HK-2 (cell line): ENCODE measurements around the gene CACNA2D3.
A peak's percentile ranks its signal among the peaks of the same experiment; 100 is the strongest.
"Not testable (repeated sequence)": the region's sequence is repeated elsewhere in the genome, so short reads cannot be mapped to it uniquely, and the experiment has no call there.

ENCODE experiments used
- DNase-seq: peaks from one replicate; pipeline ENCODE4 v3.0.0-alpha.2; 2018; ENCODE audit not compliant: unreplicated experiment

CACNA2D3 gene

GRCh38 chr3:54122324-54123002 is at the start of gene CACNA2D3:
CACNA2D3 (plus strand) TSS chr3:54122552.
- DNase-seq, result peak; percentile 54

DNA sequence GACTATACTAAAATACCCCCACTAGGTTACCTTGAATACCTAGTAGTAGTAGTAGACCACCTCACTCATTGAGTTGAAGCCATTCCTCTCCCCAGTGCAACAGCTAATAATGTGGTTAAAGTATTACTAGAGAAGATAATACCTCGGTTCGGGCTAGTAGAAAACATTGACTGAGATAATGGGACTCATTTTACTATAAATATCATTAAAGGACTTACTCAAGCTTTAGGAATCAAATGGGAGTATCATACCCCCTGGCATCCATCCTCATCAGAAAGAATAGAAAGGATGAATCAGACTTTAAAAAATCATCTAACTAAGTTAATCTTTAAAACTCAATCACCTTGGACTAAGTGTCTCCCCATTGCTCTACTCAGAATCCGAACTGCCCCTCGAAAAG is 49.0 kb upstream of the CACNA2D3 start:
- DNase-seq, result no peak

DNA sequence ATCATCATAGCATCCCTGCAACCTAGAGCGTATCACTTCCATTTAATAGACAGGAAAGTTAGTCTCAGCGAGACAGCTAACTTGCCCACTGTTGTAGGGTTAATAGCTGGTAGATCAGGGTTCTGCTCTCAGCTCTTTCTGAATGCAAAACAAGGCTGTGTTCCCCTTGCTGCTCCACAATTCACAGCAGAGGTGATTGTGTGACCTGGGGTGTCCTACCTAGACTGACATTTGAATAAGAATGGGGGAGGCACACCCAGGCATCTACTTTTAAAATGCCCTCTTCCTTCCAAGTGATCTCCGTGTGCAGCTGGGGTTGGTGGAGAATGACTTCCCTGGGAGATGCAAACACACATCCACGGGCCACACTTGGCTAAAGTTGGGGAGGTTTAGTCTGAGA is 43.0 kb upstream of the CACNA2D3 start:
- DNase-seq, result no peak

DNA sequence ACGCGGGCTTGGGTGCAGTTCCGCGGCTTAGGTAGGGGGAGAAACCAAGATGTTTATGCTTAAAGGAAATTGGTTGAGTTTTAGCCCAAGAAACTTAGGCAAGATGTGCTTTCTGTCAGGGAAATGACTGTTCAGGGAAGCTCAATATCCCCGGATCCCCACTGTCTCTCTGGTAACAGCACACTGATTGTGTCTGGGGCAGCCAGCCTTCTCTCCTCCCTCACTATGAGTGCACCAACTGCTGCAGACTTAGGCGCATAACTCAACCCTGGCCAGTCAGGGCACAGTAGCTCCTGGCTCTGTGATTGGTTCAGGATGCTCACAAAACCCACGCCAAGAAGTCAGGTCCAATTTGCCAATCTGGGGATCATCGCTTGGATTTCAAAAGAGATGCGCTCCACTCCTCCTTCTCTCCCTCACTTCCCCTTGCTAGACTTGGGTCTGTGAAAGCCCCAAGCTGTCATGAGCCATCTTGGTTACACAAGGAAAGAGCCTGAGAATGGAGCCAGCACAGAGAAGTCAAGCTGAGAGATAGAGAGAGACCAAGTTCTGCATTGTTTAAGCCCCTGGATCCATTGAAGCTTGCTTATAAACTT is 42.5 kb upstream of the CACNA2D3 start:
- DNase-seq, result no peak

DNA sequence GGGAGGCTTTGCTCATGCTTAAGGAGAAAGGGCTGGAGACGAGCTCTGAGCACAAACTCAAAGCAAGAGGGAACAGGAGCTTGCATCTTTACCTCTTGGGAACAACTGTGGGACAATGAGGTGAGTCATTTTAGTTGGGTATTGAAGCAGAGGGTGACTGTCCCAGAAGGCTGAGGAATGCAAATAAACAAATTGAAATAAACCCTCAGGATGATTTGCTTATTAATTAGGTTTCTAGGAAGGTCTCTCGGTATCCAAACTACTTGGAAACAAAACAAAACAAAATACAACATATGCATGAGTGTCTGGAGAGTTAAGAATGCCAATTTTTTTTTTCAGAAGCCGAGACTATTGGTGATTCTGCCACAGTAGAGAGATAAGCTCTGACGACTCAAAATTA is 38.4 kb upstream of the CACNA2D3 start:
- DNase-seq, result no peak

DNA sequence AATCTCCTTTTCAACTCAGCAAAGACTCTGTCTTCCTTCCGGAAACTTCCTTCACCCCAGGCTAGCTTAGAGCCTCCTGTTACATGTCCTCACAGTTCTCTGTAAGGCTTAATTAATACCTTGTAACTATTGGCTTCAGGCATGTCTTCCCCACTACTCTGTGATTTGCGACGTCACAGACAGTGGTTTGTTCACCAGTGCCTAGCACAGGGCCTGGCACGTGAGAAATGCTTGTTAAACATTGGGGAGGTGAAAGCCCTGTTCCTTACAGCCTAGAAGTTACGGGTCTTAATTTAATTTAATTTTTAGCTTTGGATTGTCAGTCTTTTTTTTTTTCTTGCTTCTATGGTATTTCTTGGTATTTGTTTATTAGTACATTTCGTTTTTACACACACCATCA is 36.4 kb upstream of the CACNA2D3 start:
- no peak for DNase-seq

- no peak for DNase-seq
These were observed 35.5 kb upstream of the CACNA2D3 start for GRCh38 chr3:54086652-54087405.

GRCh38 chr3:54087581-54088410 is 34.6 kb upstream of the CACNA2D3 start:
- DNase-seq, result no peak

DNA sequence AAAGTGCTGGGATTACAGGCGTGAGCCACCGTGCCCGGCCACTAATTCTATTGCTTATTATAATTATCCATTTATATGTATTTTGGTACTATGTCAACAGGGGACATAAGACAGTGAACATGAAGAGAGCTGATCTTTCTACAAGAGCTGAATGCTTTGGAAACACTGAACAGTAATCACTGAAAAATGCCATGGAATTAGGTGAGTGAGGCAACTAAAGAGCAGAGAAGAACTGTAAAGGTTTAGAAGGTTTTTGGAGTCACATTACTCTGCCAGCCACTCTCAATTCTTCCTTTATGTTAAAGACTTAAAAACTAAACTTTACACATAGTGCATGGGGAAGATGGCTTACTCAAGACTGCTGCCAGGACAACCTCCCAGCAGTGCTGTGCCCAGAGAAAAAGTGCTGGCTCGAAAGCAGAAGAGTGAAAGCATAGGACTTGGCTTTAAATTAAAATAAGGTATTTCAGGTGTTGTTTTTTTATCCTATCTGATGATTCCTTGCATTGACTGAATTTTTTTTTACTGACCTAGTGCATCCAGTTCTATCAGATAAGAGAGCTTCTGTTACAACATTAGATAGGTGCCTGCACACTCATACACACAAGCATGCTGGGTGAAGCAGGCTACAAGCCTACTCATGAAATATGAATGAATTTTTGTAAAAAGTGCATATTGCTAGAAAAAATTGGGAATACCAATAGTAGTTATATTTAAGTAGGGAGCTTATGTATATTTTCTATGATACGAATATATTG is 28.7 kb upstream of the CACNA2D3 start:
- no peak for DNase-seq

DNA sequence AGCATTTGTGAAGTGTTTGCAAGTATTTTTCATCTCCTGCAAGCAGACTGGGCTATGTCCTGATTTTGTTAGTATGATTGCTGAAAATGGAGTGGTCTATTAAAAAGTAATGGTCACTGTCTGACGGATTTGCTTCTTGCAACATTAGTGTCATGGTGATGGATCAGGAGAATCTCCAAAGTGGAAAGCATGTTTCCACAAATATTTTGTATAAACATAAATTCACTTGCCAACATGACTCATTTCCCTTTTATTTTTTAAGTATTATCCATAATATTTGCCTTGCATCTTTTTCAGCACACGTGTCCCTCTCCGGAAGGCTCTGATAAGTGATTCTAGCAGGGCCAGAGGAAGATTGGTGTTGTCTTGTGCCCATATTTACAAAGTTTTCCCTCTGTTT is 27.4 kb upstream of the CACNA2D3 start:
- no peak for DNase-seq

- DNase-seq, result no peak
These were observed 23.0 kb upstream of the CACNA2D3 start for GRCh38 chr3:54099381-54099780.

GRCh38 chr3:54104084-54104483 is 18.3 kb upstream of the CACNA2D3 start:
- no peak for DNase-seq

DNA sequence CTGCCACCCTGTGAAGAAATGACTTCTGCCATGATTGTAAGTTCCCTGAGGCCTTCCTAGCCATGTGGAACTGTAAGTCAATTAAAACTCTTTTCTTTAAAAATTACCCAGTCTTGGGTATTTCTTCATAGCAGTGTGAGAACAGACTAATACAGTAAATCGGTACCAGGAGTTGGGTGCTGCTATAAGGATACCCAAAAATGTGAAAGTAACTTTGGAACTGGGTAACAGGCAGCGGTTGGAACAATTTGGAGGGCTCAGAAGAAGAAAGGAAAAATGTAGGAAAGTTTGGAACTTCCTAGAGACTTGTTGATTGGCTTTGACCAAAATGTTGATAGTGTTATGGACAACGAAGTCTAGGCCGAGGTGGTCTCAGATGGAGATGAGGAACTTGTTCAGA is 6.2 kb upstream of the CACNA2D3 start:
- not testable (repeated sequence) for DNase-seq

DNA sequence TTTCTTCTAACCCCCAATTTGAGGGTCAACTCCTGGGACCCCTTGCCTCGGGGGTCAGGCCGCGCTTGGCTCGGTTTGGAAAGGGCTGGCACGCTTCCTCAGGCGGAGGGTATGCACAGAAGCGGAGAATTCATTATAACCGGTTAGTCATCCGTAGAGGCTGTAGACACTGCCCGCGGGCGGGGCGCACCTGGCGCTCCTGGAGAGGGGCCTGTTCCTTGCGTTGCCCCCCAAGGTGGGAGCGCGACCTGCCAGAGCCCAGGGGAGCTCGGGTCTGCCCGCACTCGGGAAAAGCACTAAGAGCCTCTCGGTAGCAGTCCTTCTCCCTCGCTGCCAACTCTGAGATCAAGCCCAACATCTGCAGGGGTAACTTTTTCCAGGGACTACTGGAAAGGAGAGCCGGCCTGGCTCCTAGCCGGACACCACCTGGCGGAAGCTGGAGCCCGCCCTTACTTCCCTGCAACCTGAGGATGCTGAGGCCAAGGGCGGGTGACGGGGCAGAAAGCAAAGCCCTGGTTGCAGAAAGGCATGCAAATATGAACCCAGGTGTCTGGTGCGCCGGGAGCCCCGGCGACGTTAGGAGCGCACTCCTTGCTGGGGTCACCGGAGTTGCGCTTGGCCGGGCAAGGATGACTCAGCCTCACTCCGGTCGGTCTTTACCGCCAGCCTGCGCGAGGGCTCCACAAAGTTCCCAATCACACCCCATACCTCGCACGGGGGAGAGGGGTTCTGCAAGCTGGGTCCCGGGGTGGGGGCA is 1.5 kb upstream of the CACNA2D3 start:
- peak; percentile 53 for DNase-seq

DNA sequence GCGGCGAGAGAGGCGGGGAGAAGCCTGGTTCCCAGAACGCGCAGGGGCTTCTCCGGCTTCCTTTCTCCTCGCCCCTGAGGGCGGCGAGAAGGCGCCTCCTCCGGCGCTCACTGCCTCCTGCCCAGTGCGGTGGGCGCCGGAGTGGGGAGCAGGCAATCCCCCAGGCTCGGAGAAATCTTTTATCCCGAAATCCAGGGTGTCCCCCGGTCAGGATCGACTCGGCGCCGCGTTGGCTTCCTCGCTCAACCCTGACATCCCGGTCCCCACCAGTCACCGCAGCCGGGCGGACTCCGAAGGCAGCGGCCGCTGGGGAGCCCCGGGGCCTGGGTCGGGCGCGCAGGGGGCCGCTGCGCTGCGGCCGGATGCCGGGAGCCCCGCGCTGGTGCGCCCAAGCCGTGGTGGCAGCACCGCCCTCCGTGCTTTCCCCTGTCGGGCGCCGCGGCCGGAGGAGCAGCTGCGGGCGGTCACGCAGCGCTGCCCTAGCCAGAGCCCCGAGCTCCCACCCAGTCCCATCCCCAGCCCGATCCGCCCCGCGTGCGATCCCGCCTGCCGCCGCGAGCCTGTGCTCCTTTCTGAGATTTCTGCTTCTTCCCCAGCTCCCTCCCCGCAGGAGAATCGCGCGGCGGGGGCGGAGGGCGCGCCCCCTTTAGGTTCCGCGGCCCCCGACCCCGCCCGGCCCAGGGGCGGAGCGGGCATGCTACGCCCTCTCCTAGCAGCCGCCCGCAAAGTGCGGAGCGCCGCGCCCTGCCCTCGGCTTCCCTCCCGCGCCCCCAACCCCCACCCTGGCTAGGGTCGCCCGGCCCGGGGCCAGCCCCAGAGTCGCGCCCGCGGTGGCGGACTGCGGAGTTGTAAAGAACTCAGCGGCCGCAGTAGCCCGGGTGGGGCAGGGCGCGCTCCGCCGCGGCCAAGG is 683 bp upstream of the CACNA2D3 start:
- DNase-seq, result peak; percentile 35

DNA sequence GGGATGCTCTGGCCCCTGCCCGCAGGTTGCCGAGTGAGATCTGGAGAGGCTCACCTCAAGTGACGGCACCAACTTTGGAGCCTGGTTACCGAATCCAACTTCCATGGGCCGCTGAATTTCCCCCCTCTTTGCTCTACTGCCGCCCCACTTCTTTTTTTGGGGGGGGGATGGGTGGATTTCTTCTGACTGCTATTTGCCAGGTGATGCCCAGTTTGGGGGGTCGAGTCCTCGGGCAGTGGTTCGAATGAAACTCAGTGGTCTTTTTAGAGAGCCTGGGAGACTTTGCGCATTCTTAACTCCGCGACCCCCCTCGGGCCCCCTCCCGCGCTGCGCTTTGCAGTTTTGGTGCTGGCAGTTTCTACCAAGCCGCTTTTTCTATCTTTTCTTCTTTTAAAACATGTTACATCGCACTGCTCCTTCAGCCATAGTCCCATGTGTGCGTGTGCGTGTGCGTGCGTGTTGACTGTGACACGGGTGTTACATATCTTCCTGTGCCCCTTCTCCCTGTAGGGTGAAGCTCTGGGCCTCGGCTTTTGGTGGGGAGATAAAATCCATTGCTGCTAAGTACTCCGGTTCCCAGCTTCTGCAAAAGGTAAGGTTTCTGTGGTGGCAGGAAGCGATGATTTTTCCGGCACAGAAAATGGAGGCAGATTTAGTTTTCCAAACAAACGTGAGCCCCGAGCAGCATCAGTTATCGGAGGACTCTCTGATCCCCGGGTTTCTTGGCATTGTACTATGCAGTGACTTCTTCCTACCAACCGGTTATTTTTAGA is 837 bp downstream of the CACNA2D3 start:
- no peak for DNase-seq

DNA sequence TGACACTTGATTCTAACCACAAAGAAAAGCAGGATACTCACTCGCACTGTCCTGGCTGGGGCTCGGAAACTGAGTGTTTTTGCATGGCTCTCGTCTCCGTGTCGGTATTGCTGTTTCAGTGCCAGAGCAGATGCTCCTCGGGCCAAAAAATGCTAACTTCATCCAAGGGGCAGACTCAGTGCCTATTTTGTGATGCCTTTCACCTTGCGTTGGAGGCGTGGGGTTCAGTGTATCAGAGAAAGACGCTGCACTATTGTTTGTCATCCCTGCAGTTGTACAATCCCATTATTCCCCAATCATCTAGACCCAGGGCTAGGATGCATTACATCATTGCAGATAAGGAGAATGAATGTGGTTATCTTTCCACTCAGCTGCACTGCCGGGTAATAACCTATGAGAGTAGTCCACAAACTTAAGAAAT is 1.4 kb downstream of the CACNA2D3 start:
- DNase-seq, result no peak

DNA sequence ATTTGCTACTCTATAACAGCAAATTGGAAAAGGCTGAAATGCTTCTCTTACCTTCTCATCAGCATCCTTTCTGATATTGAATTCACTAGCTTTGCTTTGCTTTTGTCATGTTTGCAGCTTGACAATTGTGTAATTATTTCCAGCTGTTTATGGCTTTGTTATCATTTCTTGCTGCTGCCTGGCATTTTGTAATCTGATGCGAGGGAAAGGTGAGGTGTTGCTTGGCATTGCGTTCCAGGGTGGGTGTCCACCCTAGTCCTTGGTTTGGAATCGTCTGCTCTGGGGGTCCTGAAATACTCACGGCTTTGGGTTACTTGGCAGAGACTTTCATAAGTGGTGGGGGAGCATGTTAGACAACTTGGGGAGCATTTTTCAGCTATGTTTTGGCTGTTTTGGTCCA is 2.9 kb downstream of the CACNA2D3 start:
- no peak for DNase-seq

DNA sequence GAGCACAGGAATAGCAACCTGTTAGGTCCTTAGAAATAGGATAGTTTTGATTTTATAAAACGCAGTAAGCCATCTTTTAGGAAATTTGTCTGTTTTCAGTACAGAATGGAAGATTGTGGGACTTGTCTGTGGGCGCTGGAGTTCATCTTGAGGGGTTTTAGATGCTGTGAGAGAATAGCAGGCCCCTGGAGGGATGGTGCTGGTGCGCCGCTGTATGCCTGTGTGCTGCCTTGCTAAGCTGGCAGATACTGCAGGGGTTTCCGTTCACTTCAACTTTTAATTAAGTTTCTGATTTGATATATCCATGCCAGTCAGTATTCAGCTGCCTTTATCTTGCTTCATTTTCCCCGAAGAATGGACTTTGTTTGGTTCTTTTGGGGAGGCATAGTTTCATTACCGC is 4.2 kb downstream of the CACNA2D3 start:
- no peak for DNase-seq
